Measurements from ENCODE around the gene SETD1A.
A peak's percentile ranks its signal among the peaks of the same experiment; 100 is the strongest.

SETD1A gene

GRCh38 chr16:30974348-30974747, 16.8 kb downstream of the SETD1A start:
- Histone ChIP-seq H3K4me1 (no peaks in the 10 kb centered on the region), H3K4me3 (ENCODE audit: low read depth, low read length) (no peak overlapping the region), H3K36me3 (peaks cover 85% of the 10 kb centered on the region), H3K9me3 (no peaks in the 10 kb centered on the region), H3K27me3 (no peaks in the 10 kb centered on the region)
- no peak for DNase-seq
- no peak for TF ChIP-seq CTCF (IDR thresholded peaks at IDR 0.05; ENCODE audit: low read depth, low read length)

- no peak for TF ChIP-seq CTCF (IDR thresholded peaks at IDR 0.05; ENCODE audit: low read depth, low read length)
- no peak for DNase-seq
- H3K4me3 ChIP-seq (ENCODE audit: low read depth, low read length) = no peak overlapping the region
- no peaks in the 10 kb centered on the region for H3K4me1 ChIP-seq
- H3K36me3 ChIP-seq = peaks cover 84% of the 10 kb centered on the region
- no peaks in the 10 kb centered on the region for H3K27me3 ChIP-seq
- no peaks in the 10 kb centered on the region for H3K9me3 ChIP-seq
These were observed 18.9 kb downstream of the SETD1A start for GRCh38 chr16:30976486-30976885.

- Histone ChIP-seq H3K4me3 (ENCODE audit: low read depth, low read length) (no peak overlapping the region), H3K36me3 (peaks cover 77% of the 10 kb centered on the region), H3K9me3 (no peaks in the 10 kb centered on the region), H3K27me3 (no peaks in the 10 kb centered on the region), H3K4me1 (no peaks in the 10 kb centered on the region)
- peak; percentile 53 for TF ChIP-seq CTCF (IDR thresholded peaks at IDR 0.05; ENCODE audit: low read depth, low read length)
- DNase-seq = peak; percentile 47
These were observed 19.9 kb downstream of the SETD1A start for GRCh38 chr16:30977502-30977901.

GRCh38 chr16:30979170-30980022, 21.8 kb downstream of the SETD1A start:
- Histone ChIP-seq H3K4me3 (ENCODE audit: low read depth, low read length) (no peak overlapping the region), H3K9me3 (no peaks in the 10 kb centered on the region), H3K36me3 (peaks cover 69% of the 10 kb centered on the region), H3K27me3 (no peaks in the 10 kb centered on the region), H3K4me1 (no peaks in the 10 kb centered on the region)
- DNase-seq = no peak
- TF ChIP-seq CTCF (IDR thresholded peaks at IDR 0.05; ENCODE audit: low read depth, low read length) = no peak

GRCh38 chr16:30980023-30980371, 22.4 kb downstream of the SETD1A start:
- TF ChIP-seq CTCF (IDR thresholded peaks at IDR 0.05; ENCODE audit: low read depth, low read length) = no peak
- H3K27me3 ChIP-seq = no peaks in the 10 kb centered on the region
- no peaks in the 10 kb centered on the region for H3K9me3 ChIP-seq
- DNase-seq = no peak
- no peaks in the 10 kb centered on the region for H3K4me1 ChIP-seq
- no peak overlapping the region for H3K4me3 ChIP-seq (ENCODE audit: low read depth, low read length)
- peaks cover 64% of the 10 kb centered on the region for H3K36me3 ChIP-seq

- Histone ChIP-seq H3K9me3 (no peaks in the 10 kb centered on the region), H3K36me3 (peaks cover 63% of the 10 kb centered on the region), H3K4me3 (ENCODE audit: low read depth, low read length) (no peak overlapping the region), H3K4me1 (no peaks in the 10 kb centered on the region), H3K27me3 (no peaks in the 10 kb centered on the region)
- TF ChIP-seq CTCF (IDR thresholded peaks at IDR 0.05; ENCODE audit: low read depth, low read length) = no peak
- no peak for DNase-seq
These were observed 22.9 kb downstream of the SETD1A start for GRCh38 chr16:30980434-30980833.
